CD4-positive, alpha-beta memory T cell (primary cell): ENCODE results near the gene PTBP3. TPM values are rescaled to one million over a fixed set of nuclear protein-coding genes. Genes with fewer than 3 reads are reported as not detected.
"Not testable (repeated sequence)": the region's sequence is repeated elsewhere in the genome, so short reads cannot be mapped to it uniquely, and the experiment has no call there.

ENCODE experiments used
- CTCF ChIA-PET: fragments of 350-600 bp; sonication (Branson Sonifier 250); formaldehyde crosslinking; loops from one replicate; lab custom pipeline; 2021; ENCODE audit warnings: inconsistent platforms; ENCODE audit not compliant: partially characterized antibody; lab: Charles Lee
- POLR2A ChIA-PET: fragments of 350-600 bp; sonication (Branson Sonifier 250); formaldehyde crosslinking; loops from one replicate; lab custom pipeline; 2021; ENCODE audit not compliant: partially characterized antibody; lab: Charles Lee
- DNase-seq, 5 donors: peaks; one replicate each; pipeline versions ENCODE4 v3.0.0 to v3.0.0-alpha.2; 2020 to 2022; ENCODE audit warnings: mixed read lengths in 1 of 5
- H3K27ac ChIP-seq: one replicate; pipeline ENCODE4 v1.7.0; 2013; ENCODE audit warnings: low read depth, low read length
- H3K27me3 ChIP-seq: 2 replicates; pipeline ENCODE4 v1.7.0; 2013; ENCODE audit warnings: mild to moderate bottlenecking, low read length, moderate library complexity; ENCODE audit not compliant: insufficient read depth
- H3K36me3 ChIP-seq: 2 replicates; pipeline ENCODE4 v1.7.0; 2013; ENCODE audit warnings: mild to moderate bottlenecking, low read length, moderate library complexity; ENCODE audit not compliant: insufficient read depth
- H3K4me1 ChIP-seq: 2 replicates; pipeline ENCODE4 v1.7.0; 2013; ENCODE audit warnings: mild to moderate bottlenecking, low read length, moderate library complexity; ENCODE audit not compliant: insufficient read depth
- H3K4me3 ChIP-seq, 2 donors: one replicate each; pipeline ENCODE4 v1.7.0; 2013; ENCODE audit warnings: low read length in 2 of 2, mild to moderate bottlenecking in 1 of 2
- H3K9me3 ChIP-seq, 2 donors: one replicate each; pipeline ENCODE4 v1.7.0; 2013; ENCODE audit warnings: low read length in 2 of 2, control low read depth in 1 of 2; ENCODE audit not compliant: control insufficient read depth in 1 of 2
- H3K27ac Mint-ChIP-seq, 7 donors: one replicate each; pipeline ENCODE4 v1.8.0; 2020 to 2021; ENCODE audit warnings: mixed read lengths in 7 of 7, mild to moderate bottlenecking in 6 of 7, inconsistent platforms in 3 of 7, moderate library complexity in 3 of 7
- H3K27me3 Mint-ChIP-seq, 2 donors: one replicate each; pipeline ENCODE4 v1.8.0; 2020 to 2021; ENCODE audit warnings: mixed read lengths in 2 of 2
- H3K36me3 Mint-ChIP-seq, 2 donors: one replicate each; pipeline ENCODE4 v1.8.0; 2020 to 2021; ENCODE audit warnings: mixed read lengths in 2 of 2, inconsistent platforms in 1 of 2, mild to moderate bottlenecking in 1 of 2
- H3K4me1 Mint-ChIP-seq, 4 donors: one replicate each; pipeline ENCODE4 v1.8.0; 2020 to 2021; ENCODE audit warnings: mixed read lengths in 4 of 4, mild to moderate bottlenecking in 1 of 4
- H3K4me3 Mint-ChIP-seq, 8 donors: one replicate each; pipeline ENCODE4 v1.8.0; 2020 to 2021; ENCODE audit warnings: mixed read lengths in 8 of 8, mild to moderate bottlenecking in 7 of 8, moderate library complexity in 6 of 8, inconsistent platforms in 3 of 8
- H3K9me3 Mint-ChIP-seq, 8 donors: one replicate each; pipeline ENCODE4 v1.8.0; 2020 to 2021; ENCODE audit warnings: mixed read lengths in 8 of 8, mild to moderate bottlenecking in 5 of 8, inconsistent platforms in 3 of 8, moderate library complexity in 1 of 8
- intact Hi-C: fragments of 100-400 bp; cut with micrococcal nuclease; formaldehyde crosslinking; loops from one replicate; pipeline ENCODE4 v1.15.1; 2023
- polyA plus RNA-seq, 2 donors: library from polyadenylated mRNA; unstranded; fragments of 300-500 nt; fragmentation: Illumina TruSeq; gene quantifications; one replicate each; pipeline ENCODE4 v1.2.3, GENCODE V29; 2021
- total RNA-seq, 2 experiments: library from RNA; stranded (reverse); gene quantifications; one replicate each; pipeline ENCODE4 v1.2.3, GENCODE V29; 2021

PTBP3 gene
- total and polyA plus RNA-seq, 4 experiments from 2014 or later, result 30.0 to 139 (median 88.7) TPM

DNA sequence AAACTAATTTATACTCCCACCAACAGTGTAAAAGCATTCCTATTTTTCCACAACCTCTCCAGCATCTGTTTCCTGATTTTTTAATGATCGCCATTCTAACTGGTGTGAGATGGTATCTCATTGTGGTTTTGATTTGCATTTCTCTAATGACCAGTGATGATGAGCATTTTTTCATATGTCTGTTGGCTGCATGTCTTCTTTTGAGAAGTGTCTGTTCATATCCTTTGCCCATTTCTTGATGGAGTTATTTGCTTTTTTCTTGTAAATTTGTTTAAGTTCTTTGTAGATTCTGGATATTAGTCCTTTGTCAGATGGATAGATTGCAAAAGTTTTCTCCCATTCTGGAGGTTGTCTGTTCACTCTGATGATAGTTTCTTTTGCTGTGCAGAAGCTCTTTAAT lies 143.1 kb downstream of the PTBP3 start:
- CTCF ChIA-PET, H3K9me3 Mint-ChIP-seq, H3K27me3 ChIP-seq, H3K4me3 ChIP-seq, H3K36me3 ChIP-seq, H3K27ac ChIP-seq, H3K27me3 Mint-ChIP-seq, intact Hi-C loops, H3K36me3 Mint-ChIP-seq, H3K27ac Mint-ChIP-seq, POLR2A ChIA-PET, H3K4me3 Mint-ChIP-seq, H3K4me1 ChIP-seq, H3K9me3 ChIP-seq, DNase-seq: not testable (repeated sequence)
- H3K4me1 Mint-ChIP-seq, result peaks cover 3 to 10% (median 6%) of the 10 kb centered on the region in 4 donors

DNA sequence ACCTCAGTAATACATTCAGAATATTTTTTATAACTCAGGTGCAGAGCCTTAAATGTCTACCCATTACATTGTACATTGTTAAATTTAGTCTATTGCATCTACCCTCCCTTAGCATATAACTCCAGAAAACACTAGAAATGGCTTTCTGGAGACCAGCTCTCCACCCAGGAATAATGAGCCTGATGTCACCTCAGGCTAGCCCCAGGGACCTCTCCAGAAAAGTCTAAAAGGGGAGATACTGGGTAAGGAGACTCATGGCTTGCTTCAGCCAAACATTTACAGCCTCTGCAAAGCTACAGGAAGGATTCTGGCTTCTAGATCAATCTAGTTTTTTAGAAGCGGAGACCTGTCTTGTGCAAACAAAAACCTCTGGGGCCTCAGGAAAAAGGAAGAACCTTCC lies 144.5 kb downstream of the PTBP3 start:
- H3K9me3 ChIP-seq, result no peaks in the 10 kb centered on the region
- ChIA-PET CTCF (interaction anchor here (1.0 to 1.7 kb wide), 2 partner anchors 15 to 37 kb away, joined by 3 to 7 read pairs; no protein-coding TSS in a partner anchor), POLR2A (no interaction called here)
- H3K27ac ChIP-seq, result no peak overlapping the region
- no peaks in the 10 kb centered on the region for H3K36me3 ChIP-seq
- peaks cover 0 to 8% (median 0%) of the 10 kb centered on the region in 8 donors for H3K9me3 Mint-ChIP-seq
- H3K4me1 Mint-ChIP-seq, result peaks cover 3 to 10% (median 6%) of the 10 kb centered on the region in 4 donors
- H3K27ac Mint-ChIP-seq, result no peak overlapping the region
- H3K4me3 ChIP-seq, result no peak overlapping the region
- H3K4me3 Mint-ChIP-seq, result no peak overlapping the region
- H3K27me3 Mint-ChIP-seq, result no peaks in the 10 kb centered on the region
- H3K36me3 Mint-ChIP-seq, result peaks cover 0 to 7% of the 10 kb centered on the region in 2 donors
- intact Hi-C loops, result no loop called here
- DNase-seq, result no peak
- H3K4me1 ChIP-seq, result no peaks in the 10 kb centered on the region
- H3K27me3 ChIP-seq, result no peaks in the 10 kb centered on the region

DNA sequence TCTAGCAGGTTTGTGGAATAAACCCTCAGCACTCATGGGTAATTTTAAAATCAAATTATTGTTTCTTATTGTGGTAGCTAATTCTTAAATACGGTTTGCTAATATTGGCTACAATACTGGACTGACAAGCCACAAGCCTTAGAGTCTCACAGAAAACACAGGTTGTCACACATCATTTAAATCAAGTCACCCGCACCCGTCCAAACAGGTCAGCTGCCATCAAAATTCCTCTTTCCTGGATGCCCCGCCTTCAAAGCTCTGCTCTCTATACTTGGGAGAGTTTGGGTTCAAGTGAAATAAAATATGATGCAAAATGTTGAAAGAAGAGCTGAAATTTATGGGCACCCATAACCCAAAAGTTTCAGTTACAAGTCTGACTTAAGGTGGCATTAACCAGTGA lies 146.0 kb downstream of the PTBP3 start:
- Histone ChIP-seq H3K4me1 (no peaks in the 10 kb centered on the region), H3K27me3 (no peaks in the 10 kb centered on the region), H3K4me3 (no peak overlapping the region), H3K36me3 (no peaks in the 10 kb centered on the region), H3K27ac (no peak overlapping the region), H3K9me3 (no peaks in the 10 kb centered on the region)
- Mint-ChIP-seq H3K36me3 (peaks cover 0 to 7% of the 10 kb centered on the region in 2 donors), H3K9me3 (peaks cover 0 to 11% (median 1%) of the 10 kb centered on the region in 8 donors), H3K4me1 (peaks cover 5 to 15% (median 9%) of the 10 kb centered on the region in 4 donors), H3K4me3 (no peak overlapping the region), H3K27ac (peak overlapping the region in 1 of 7 donors; percentile 61), H3K27me3 (no peaks in the 10 kb centered on the region)
- intact Hi-C loops, result no loop called here
- POLR2A ChIA-PET, result interaction anchor here (0.8 kb wide), 1 partner anchor 11 kb away, joined by 3 read pairs; no protein-coding TSS in a partner anchor
- DNase-seq, result no peak
- CTCF ChIA-PET, result interaction anchor here (0.7 to 1.7 kb wide), 4 partner anchors 11 to 80 kb away, joined by 3 to 7 read pairs (median 4); no protein-coding TSS in a partner anchor

DNA sequence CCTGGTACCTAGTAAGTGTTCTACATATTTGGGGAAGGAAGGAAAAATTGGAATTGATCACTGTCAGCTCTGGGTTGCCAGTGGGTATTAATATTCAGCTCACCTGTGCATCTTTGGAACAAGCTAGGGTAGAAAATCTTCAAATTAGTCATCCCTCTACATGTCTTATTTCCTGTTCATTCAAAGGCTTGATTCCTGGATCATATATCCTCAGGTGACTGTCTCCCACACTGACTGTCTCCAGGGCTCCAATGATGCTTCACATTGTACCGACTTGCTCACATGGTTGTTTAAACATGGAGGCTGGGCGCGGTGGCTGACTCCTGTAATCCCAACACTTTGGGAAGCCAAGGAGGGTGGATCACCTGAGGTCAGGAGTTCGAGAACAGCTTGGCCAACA lies 146.7 kb downstream of the PTBP3 start:
- POLR2A ChIA-PET, result interaction anchor here (1.6 kb wide), 1 partner anchor 10 kb away, joined by 4 read pairs; no protein-coding TSS in a partner anchor
- peaks cover 0 to 7% of the 10 kb centered on the region in 2 donors for H3K36me3 Mint-ChIP-seq
- Histone ChIP-seq H3K9me3 (no peaks in the 10 kb centered on the region), H3K4me1 (no peaks in the 10 kb centered on the region), H3K36me3 (no peaks in the 10 kb centered on the region), H3K27ac (no peak overlapping the region), H3K4me3 (no peak overlapping the region), H3K27me3 (no peaks in the 10 kb centered on the region)
- CTCF ChIA-PET, result no interaction called here
- no peak overlapping the region for H3K4me3 Mint-ChIP-seq
- H3K9me3 Mint-ChIP-seq, result peaks cover 0 to 7% (median 1%) of the 10 kb centered on the region in 8 donors
- no peaks in the 10 kb centered on the region for H3K27me3 Mint-ChIP-seq
- DNase-seq, result no peak
- intact Hi-C loops, result no loop called here
- H3K4me1 Mint-ChIP-seq, result peaks cover 7 to 18% (median 10%) of the 10 kb centered on the region in 4 donors
- no peak overlapping the region for H3K27ac Mint-ChIP-seq

DNA sequence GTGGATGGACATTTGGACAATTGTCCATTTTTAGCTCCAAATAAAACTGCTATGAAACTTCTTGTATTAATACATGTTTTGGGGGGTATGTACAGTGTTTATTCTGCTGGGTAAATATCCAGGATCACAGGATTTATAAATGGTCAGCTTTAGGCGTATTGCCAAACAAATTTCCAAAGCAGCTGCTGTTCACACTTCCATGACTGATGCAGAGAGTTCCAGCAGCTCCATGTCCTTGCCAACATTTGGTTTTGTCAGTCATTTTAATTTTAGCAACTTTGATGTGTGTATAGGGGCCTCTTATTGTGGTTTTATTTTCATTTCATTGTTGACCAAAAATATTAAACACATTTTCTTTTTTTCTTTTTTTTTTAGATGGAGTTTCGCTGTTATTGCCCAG lies 148.5 kb downstream of the PTBP3 start:
- ChIA-PET POLR2A (interaction anchor here (2.3 kb wide), 1 partner anchor 10 kb away, joined by 14 read pairs; the partner anchor contains the start of gene SUSD1), CTCF (interaction anchor here (1.2 to 2.4 kb wide), 2 partner anchors 9 to 15 kb away, joined by 3 to 6 read pairs; no protein-coding TSS in a partner anchor)
- intact Hi-C loops, result no loop called here
- H3K9me3 ChIP-seq, result no peaks in the 10 kb centered on the region
- Mint-ChIP-seq H3K36me3 (no peaks in the 10 kb centered on the region), H3K4me1 (peaks cover 20 to 35% (median 25%) of the 10 kb centered on the region in 4 donors), H3K27me3 (no peaks in the 10 kb centered on the region), H3K4me3 (no peak overlapping the region), H3K27ac (no peak overlapping the region), H3K9me3 (peaks cover 0 to 3% (median 0%) of the 10 kb centered on the region in 8 donors)
- no peak for DNase-seq
- no peaks in the 10 kb centered on the region for H3K36me3 ChIP-seq
- no peaks in the 10 kb centered on the region for H3K27me3 ChIP-seq
- no peak overlapping the region for H3K4me3 ChIP-seq
- no peak overlapping the region for H3K27ac ChIP-seq
- H3K4me1 ChIP-seq, result peaks cover 16% of the 10 kb centered on the region

DNA sequence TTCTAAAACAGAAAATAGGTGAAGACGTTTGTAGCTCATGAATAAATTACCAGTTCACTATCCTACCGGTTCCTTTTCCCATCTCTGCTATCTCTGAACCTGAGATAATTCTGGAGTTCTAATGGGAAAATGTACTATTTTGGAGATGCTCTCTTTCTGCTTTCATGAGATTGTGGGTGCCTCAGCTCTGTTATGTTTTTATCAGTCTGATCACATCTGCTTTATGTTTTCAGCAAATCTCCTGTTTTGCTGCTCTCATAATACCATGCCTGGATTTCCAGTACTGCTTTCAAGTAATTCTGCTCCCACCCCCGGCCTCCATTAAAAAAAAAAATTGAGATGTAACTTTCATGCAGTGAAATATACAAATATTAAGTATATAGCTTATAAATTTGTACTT lies 149.2 kb downstream of the PTBP3 start:
- no peaks in the 10 kb centered on the region for H3K36me3 ChIP-seq
- H3K27ac Mint-ChIP-seq, result no peak overlapping the region
- no peaks in the 10 kb centered on the region for H3K27me3 Mint-ChIP-seq
- intact Hi-C loops, result no loop called here
- H3K4me3 ChIP-seq, result no peak overlapping the region
- H3K4me3 Mint-ChIP-seq, result no peak overlapping the region
- no peak overlapping the region for H3K27ac ChIP-seq
- H3K4me1 Mint-ChIP-seq, result peaks cover 23 to 40% (median 29%) of the 10 kb centered on the region in 4 donors
- CTCF ChIA-PET, result interaction anchor here (0.9 to 2.4 kb wide), 4 partner anchors 8 to 86 kb away, joined by 3 to 6 read pairs (median 4); no protein-coding TSS in a partner anchor
- H3K4me1 ChIP-seq, result peaks cover 23% of the 10 kb centered on the region
- H3K36me3 Mint-ChIP-seq, result no peaks in the 10 kb centered on the region
- no peak for DNase-seq
- POLR2A ChIA-PET, result interaction anchor here (2.3 kb wide), 1 partner anchor 9 kb away, joined by 14 read pairs; the partner anchor contains the start of gene SUSD1
- H3K9me3 Mint-ChIP-seq, result peaks cover 0 to 3% (median 0%) of the 10 kb centered on the region in 8 donors
- no peaks in the 10 kb centered on the region for H3K9me3 ChIP-seq
- no peaks in the 10 kb centered on the region for H3K27me3 ChIP-seq

DNA sequence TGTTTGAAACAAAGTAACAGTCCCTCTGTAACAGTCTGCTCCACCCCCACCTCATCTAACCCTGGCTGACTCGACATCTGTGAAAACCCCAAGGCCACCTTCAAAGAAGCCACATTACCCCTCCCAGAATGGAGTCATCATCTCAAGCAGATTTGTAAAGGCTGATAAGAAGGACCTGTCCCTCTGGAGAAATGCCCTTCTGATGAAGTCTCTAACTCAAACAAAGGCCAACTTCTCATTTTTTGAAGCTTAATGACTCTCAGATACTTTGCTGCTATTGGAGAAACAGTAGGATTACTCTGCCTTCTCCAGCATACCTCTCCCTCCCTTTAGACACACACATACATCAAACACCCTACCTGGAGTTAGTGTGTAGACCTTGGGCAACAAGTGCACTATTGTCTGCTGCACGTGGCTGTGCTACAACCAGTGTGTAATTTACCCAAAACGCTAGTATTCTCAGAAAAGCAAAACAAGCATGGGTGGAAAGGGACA lies 153.0 kb downstream of the PTBP3 start:
- Mint-ChIP-seq H3K36me3 (no peaks in the 10 kb centered on the region), H3K4me1 (peaks cover 44 to 68% (median 51%) of the 10 kb centered on the region in 4 donors), H3K9me3 (peaks cover 0 to 3% (median 0%) of the 10 kb centered on the region in 8 donors), H3K27ac (peak overlapping the region; percentile 63 to 94 (median 85)), H3K4me3 (peak overlapping the region in 7 of 8 donors; percentile 55 to 79 (median 71)), H3K27me3 (no peaks in the 10 kb centered on the region)
- H3K36me3 ChIP-seq, result no peaks in the 10 kb centered on the region
- peak; percentile 41 to 83 (median 52) for DNase-seq
- ChIA-PET CTCF (no interaction called here), POLR2A (interaction anchor here (0.8 to 1.9 kb wide), 3 partner anchors 35 to 199 kb away, joined by 3 to 11 read pairs (median 7); partner anchors contain the start of genes HSDL2 and PTBP3)
- no peaks in the 10 kb centered on the region for H3K27me3 ChIP-seq
- no peak overlapping the region for H3K27ac ChIP-seq
- intact Hi-C loops, result no loop called here
- no peaks in the 10 kb centered on the region for H3K9me3 ChIP-seq
- no peak overlapping the region for H3K4me3 ChIP-seq
- H3K4me1 ChIP-seq, result peaks cover 55% of the 10 kb centered on the region
